HCT116 (cell line): ENCODE data around the gene ETS1. TPM values are rescaled to one million over a fixed set of nuclear protein-coding genes. Genes with fewer than 3 reads are reported as not detected.

Source experiments
- ATAC-seq: fragments of 200-7000 bp; cut with Tn5 transposase; 2 replicates; pipeline ENCODE4 v1.9.1; 2020; ENCODE audit warnings: mild to moderate bottlenecking, moderate library complexity
- BruUV-seq: library from RNA; stranded (reverse); fragments of 400-500 nt; replicated peaks from 2 replicates; lab custom pipeline; 2021; lab: Mats Ljungman, UMichigan
- CTCF ChIA-PET: fragments of 300-600 bp; sonication (Branson Sonifier 250); formaldehyde crosslinking; loops from one replicate; lab custom pipeline; 2021; ENCODE audit warnings: antibody characterized with exemption; lab: Charles Lee
- POLR2A ChIA-PET: fragments of 300-600, 350-600 bp; sonication (Branson Sonifier 250); formaldehyde crosslinking; loops from one replicate; lab custom pipeline; 2021; ENCODE audit warnings: antibody characterized with exemption; lab: Charles Lee
- RAD21 ChIA-PET, 2 experiments: fragments of 300-600 bp; sonication (Branson Sonifier 250); formaldehyde crosslinking; loops; one replicate each; lab custom pipeline; 2023; ENCODE audit warnings: low total read pairs in 2 of 2; ENCODE audit not compliant: uncharacterized antibody in 2 of 2, unreplicated experiment in 2 of 2, low non-redundant PET in 1 of 2; lab: Charles Lee
- DNase-seq: peaks from one replicate; pipeline ENCODE4 v3.0.0-alpha.2; 2010; ENCODE audit warnings: low read depth, low spot score
- H2AFZ ChIP-seq: fragments of 200-600 bp; shearing (Covaris generic), sonication (generic); 2 replicates; pipeline ENCODE4 v1.6.1; 2017; ENCODE audit warnings: low read depth, mixed run types, mixed read lengths, antibody characterized with exemption, low read length; ENCODE audit not compliant: poor library complexity, severe bottlenecking
- H3K27ac ChIP-seq: 2 replicates; pipeline ENCODE4 v1.5.1; 2012; ENCODE audit warnings: low read depth, low read length
- H3K27me3 ChIP-seq: fragments of 200-600 bp; sonication (generic); 2 replicates; pipeline ENCODE4 v1.6.1; 2016; ENCODE audit warnings: mixed run types, low read length, mixed read lengths; ENCODE audit not compliant: insufficient read depth
- H3K36me3 ChIP-seq, 2 experiments: fragments of 200-500 bp in 1 of 2; fragments of 200-600 bp in 1 of 2; sonication (Bioruptor generic) in 1 of 2; sonication (generic) in 1 of 2; 2 replicates each; pipeline versions ENCODE4 v1.5.1 to v1.6.1; 2014 to 2016; ENCODE audit warnings: low read length in 2 of 2, inconsistent platforms in 1 of 2, mixed read lengths in 1 of 2, mixed run types in 1 of 2; ENCODE audit not compliant: insufficient read depth in 2 of 2, control insufficient read depth in 1 of 2
- H3K4me1 ChIP-seq, 2 experiments: fragments of 200-600 bp in 1 of 2; sonication (generic) in 1 of 2; 2 replicates each; pipeline versions ENCODE4 v1.5.1 to v1.6.1; 2012 to 2017; ENCODE audit warnings: low read length in 2 of 2, inconsistent platforms in 1 of 2, mild to moderate bottlenecking in 1 of 2, mixed read lengths in 1 of 2, mixed run types in 1 of 2, moderate library complexity in 1 of 2; ENCODE audit not compliant: insufficient read depth in 2 of 2, control insufficient read depth in 1 of 2
- H3K4me2 ChIP-seq: fragments of 200-600 bp; sonication (generic); 2 replicates; pipeline ENCODE4 v1.6.1; 2017; ENCODE audit warnings: mixed run types, low read length, mixed read lengths
- H3K4me3 ChIP-seq, 2 experiments: fragments of 200-600 bp in 1 of 2; sonication (generic) in 1 of 2; replicated peaks in 1 of 2; 2 replicates each; pipeline ENCODE4 v1.5.1; 2011 to 2016; ENCODE audit warnings: low read length in 2 of 2, control low read depth in 1 of 2, low read depth in 1 of 2, mild to moderate bottlenecking in 1 of 2, mixed read lengths in 1 of 2, mixed run types in 1 of 2
- H3K79me2 ChIP-seq: fragments of 200-600 bp; sonication (generic); 2 replicates; pipeline ENCODE4 v1.6.1; 2017; ENCODE audit warnings: mild to moderate bottlenecking, mixed run types, low read length, moderate library complexity, mixed read lengths; ENCODE audit not compliant: insufficient read depth
- H3K9ac ChIP-seq: fragments of 200-600 bp; sonication (generic); 2 replicates; pipeline ENCODE4 v1.6.1; 2016; ENCODE audit warnings: low read length, mixed read lengths
- H3K9me2 ChIP-seq: fragments of 200-600 bp; sonication (generic), shearing (Covaris generic); 2 replicates; pipeline ENCODE4 v1.6.1; 2017; ENCODE audit warnings: mixed run types, mild to moderate bottlenecking, moderate library complexity; ENCODE audit not compliant: insufficient read depth
- H3K9me3 ChIP-seq, 2 experiments: fragments of 200-500 bp in 1 of 2; fragments of 200-600 bp in 1 of 2; sonication (Bioruptor generic) in 1 of 2; sonication (generic) in 1 of 2; 2 replicates each; pipeline ENCODE4 v1.6.1; 2014 to 2017; ENCODE audit warnings: low read length in 2 of 2, mixed read lengths in 2 of 2, inconsistent platforms in 1 of 2, low read depth in 1 of 2, mild to moderate bottlenecking in 1 of 2, mixed run types in 1 of 2, moderate library complexity in 1 of 2; ENCODE audit not compliant: control insufficient read depth in 1 of 2, insufficient read depth in 1 of 2
- H4K20me1 ChIP-seq: fragments of 200-600 bp; sonication (generic), shearing (Covaris generic); 2 replicates; pipeline ENCODE4 v1.6.1; 2017; ENCODE audit warnings: mixed run types, mild to moderate bottlenecking, moderate library complexity; ENCODE audit not compliant: insufficient read depth
- CBX3 ChIP-seq: IDR thresholded peaks from 2 replicates; pipeline ENCODE4 v1.6.1; 2012; ENCODE audit warnings: low read depth
- CEBPB ChIP-seq: IDR thresholded peaks from 2 replicates; pipeline ENCODE4 v1.6.1; 2012; ENCODE audit warnings: low read depth
- EGR1 ChIP-seq: IDR thresholded peaks from 2 replicates; pipeline ENCODE4 v1.6.1; 2012; ENCODE audit warnings: low read depth
- ELF1 ChIP-seq: IDR thresholded peaks from 2 replicates; pipeline ENCODE4 v1.6.1; 2012; ENCODE audit warnings: low read depth, borderline replicate concordance
- EZH2 ChIP-seq: fragments of 200-600 bp; sonication (generic); IDR thresholded peaks from 2 replicates; pipeline ENCODE4 v1.6.1; 2017; ENCODE audit warnings: antibody characterized with exemption, mixed run types
- FOSL1 ChIP-seq: IDR thresholded peaks from 2 replicates; pipeline ENCODE4 v1.6.1; 2012; ENCODE audit warnings: low read depth
- JUND ChIP-seq: IDR thresholded peaks from 2 replicates; pipeline ENCODE4 v1.6.1; 2012
- POLR2A ChIP-seq: IDR thresholded peaks from 2 replicates; pipeline ENCODE4 v1.7.0; 2011; ENCODE audit warnings: borderline replicate concordance; ENCODE audit not compliant: insufficient read depth, insufficient read length; ENCODE audit errors: extremely low read depth
- POLR2AphosphoS5 ChIP-seq: IDR thresholded peaks from 2 replicates; pipeline ENCODE4 v1.6.1; 2011; ENCODE audit warnings: mild to moderate bottlenecking, low read depth, low read length, moderate library complexity
- SIN3A ChIP-seq: IDR thresholded peaks from 2 replicates; pipeline ENCODE4 v1.6.1; 2012; ENCODE audit warnings: low read depth
- SP1 ChIP-seq: IDR thresholded peaks from 2 replicates; pipeline ENCODE4 v1.6.1; 2012; ENCODE audit warnings: low read depth
- SRF ChIP-seq: IDR thresholded peaks from 2 replicates; pipeline ENCODE4 v1.6.1; 2012; ENCODE audit warnings: low read depth
- TCF7L2 ChIP-seq: IDR thresholded peaks from 2 replicates; pipeline ENCODE4 v1.7.0; 2011; ENCODE audit warnings: borderline replicate concordance, inconsistent platforms; ENCODE audit not compliant: insufficient read depth, insufficient read length; ENCODE audit errors: extremely low read depth
- ZFX ChIP-seq: fragments of 450-650 bp; IDR thresholded peaks from 2 replicates; pipeline ENCODE4 v1.6.1; 2017
- intact Hi-C: fragments of 100-400 bp; cut with micrococcal nuclease; formaldehyde crosslinking; loops from 2 replicates; pipeline ENCODE4 v1.10.0; 2022
- total RNA-seq: library from RNA; stranded (reverse); gene quantifications from one replicate; pipeline ENCODE4 v1.2.1, GENCODE V29; 2021; ENCODE audit not compliant: unreplicated experiment
- TF ChIP-seq, protein P1 (sequence below): IDR thresholded peaks from 2 replicates; pipeline ENCODE4 v1.6.1; 2012; ENCODE audit warnings: low read depth
- TF ChIP-seq, protein P2 (sequence below), 3 experiments: fragments of 200-600 bp in 1 of 3; sonication (generic) in 1 of 3; IDR thresholded peaks in 2 of 3; conservative IDR thresholded peaks in 1 of 3; 2 replicates each; pipeline ENCODE4 v1.5.1; 2012 to 2017; ENCODE audit warnings: low read depth in 2 of 3, low read length in 2 of 3, antibody characterized with exemption in 1 of 3, borderline replicate concordance in 1 of 3, control low read depth in 1 of 3, mild to moderate bottlenecking in 1 of 3, mixed read lengths in 1 of 3, mixed run types in 1 of 3, moderate library complexity in 1 of 3; ENCODE audit not compliant: insufficient read depth in 1 of 3
- TF ChIP-seq, protein P3 (sequence below): IDR thresholded peaks from 2 replicates; pipeline ENCODE4 v1.6.1; 2012

The ETS1 gene
- total RNA-seq, 1 experiment from 2014 or later: 9.2 TPM

DNA sequence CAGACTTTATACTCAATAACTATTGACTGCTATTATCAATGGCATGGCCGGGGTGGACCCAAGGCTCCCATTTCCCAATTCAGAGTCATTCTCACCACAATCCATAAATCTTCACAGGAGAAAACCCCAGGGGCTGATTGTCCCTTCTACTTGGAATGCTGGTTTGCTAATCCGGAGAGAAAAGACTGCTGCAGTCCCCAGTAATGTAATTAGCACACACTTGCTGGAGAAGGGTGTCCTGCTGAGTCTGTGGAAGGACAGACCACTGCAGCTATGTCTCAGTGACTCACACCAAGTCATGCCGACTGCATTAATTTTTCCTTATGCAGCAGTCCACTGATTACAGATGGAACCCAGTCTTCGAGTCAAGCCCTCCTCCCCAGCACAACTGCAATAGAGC lies 5.9 kb upstream of the ETS1 start (continued):
- TF ChIP-seq, protein P1, sequence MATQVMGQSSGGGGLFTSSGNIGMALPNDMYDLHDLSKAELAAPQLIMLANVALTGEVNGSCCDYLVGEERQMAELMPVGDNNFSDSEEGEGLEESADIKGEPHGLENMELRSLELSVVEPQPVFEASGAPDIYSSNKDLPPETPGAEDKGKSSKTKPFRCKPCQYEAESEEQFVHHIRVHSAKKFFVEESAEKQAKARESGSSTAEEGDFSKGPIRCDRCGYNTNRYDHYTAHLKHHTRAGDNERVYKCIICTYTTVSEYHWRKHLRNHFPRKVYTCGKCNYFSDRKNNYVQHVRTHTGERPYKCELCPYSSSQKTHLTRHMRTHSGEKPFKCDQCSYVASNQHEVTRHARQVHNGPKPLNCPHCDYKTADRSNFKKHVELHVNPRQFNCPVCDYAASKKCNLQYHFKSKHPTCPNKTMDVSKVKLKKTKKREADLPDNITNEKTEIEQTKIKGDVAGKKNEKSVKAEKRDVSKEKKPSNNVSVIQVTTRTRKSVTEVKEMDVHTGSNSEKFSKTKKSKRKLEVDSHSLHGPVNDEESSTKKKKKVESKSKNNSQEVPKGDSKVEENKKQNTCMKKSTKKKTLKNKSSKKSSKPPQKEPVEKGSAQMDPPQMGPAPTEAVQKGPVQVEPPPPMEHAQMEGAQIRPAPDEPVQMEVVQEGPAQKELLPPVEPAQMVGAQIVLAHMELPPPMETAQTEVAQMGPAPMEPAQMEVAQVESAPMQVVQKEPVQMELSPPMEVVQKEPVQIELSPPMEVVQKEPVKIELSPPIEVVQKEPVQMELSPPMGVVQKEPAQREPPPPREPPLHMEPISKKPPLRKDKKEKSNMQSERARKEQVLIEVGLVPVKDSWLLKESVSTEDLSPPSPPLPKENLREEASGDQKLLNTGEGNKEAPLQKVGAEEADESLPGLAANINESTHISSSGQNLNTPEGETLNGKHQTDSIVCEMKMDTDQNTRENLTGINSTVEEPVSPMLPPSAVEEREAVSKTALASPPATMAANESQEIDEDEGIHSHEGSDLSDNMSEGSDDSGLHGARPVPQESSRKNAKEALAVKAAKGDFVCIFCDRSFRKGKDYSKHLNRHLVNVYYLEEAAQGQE: no peak
- TF ChIP-seq FOSL1: no peak
- no peak for TF ChIP-seq POLR2AphosphoS5
- TF ChIP-seq SIN3A: no peak
- no peak for TF ChIP-seq SRF
- no peak for TF ChIP-seq POLR2A
- TF ChIP-seq, protein P2, sequence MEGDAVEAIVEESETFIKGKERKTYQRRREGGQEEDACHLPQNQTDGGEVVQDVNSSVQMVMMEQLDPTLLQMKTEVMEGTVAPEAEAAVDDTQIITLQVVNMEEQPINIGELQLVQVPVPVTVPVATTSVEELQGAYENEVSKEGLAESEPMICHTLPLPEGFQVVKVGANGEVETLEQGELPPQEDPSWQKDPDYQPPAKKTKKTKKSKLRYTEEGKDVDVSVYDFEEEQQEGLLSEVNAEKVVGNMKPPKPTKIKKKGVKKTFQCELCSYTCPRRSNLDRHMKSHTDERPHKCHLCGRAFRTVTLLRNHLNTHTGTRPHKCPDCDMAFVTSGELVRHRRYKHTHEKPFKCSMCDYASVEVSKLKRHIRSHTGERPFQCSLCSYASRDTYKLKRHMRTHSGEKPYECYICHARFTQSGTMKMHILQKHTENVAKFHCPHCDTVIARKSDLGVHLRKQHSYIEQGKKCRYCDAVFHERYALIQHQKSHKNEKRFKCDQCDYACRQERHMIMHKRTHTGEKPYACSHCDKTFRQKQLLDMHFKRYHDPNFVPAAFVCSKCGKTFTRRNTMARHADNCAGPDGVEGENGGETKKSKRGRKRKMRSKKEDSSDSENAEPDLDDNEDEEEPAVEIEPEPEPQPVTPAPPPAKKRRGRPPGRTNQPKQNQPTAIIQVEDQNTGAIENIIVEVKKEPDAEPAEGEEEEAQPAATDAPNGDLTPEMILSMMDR (IDR thresholded peaks at IDR 0.05 in 2 of 3, conservative IDR thresholded peaks at IDR 0.05 in 1 of 3; ENCODE audit: borderline replicate concordance in 1 of 3, insufficient read depth in 1 of 3, low read depth in 2 of 3, low read length in 2 of 3): no peak
- TF ChIP-seq JUND: no peak
- TF ChIP-seq ELF1: no peak
- no peak for TF ChIP-seq EZH2
- TF ChIP-seq ZFX: no peak
- TF ChIP-seq, all 23 proteins: peak for 0

DNA sequence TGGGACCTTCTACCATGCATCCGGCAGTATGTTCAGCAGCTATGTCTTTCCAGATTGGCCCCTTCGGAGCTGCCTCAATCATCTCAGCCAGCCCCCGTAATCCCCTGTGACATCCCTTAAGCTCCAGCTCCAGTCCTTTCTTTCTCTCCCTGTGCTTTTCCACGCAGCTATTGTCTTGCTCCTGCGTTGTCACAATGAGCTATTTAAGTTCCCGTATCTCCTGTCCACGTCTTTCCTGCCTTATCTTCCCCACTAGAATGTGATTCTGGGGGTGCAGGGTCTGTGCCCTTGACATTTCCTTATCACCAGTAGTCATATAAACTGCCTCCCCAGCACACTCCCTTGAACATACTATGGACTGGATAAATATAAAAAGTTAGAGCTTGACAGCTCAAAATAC lies 5.1 kb upstream of the ETS1 start:
- ChIA-PET POLR2A (no interaction called here), RAD21 (no interaction called here), CTCF (no interaction called here)
- Histone ChIP-seq H3K4me3 (no peak overlapping the region), H3K79me2 (no peaks in the 10 kb centered on the region), H3K9me2 (no peaks in the 10 kb centered on the region), H3K27ac (no peak overlapping the region), H3K4me1 (no peaks in the 10 kb centered on the region), H2AFZ (no peak overlapping the region), H3K27me3 (peaks cover 96% of the 10 kb centered on the region), H3K36me3 (no peaks in the 10 kb centered on the region), H3K9ac (no peak overlapping the region), H4K20me1 (no peaks in the 10 kb centered on the region), H3K4me2 (no peak overlapping the region), H3K9me3 (no peaks in the 10 kb centered on the region)
- DNase-seq (no peak), ATAC-seq (no peak)
- BruUV-seq: no TSS peak
- intact Hi-C loops: no loop called here
- TF ChIP-seq, protein P1: no peak
- no peak for TF ChIP-seq FOSL1
- no peak for TF ChIP-seq CEBPB
- no peak for TF ChIP-seq ZFX
- TF ChIP-seq, protein P3, sequence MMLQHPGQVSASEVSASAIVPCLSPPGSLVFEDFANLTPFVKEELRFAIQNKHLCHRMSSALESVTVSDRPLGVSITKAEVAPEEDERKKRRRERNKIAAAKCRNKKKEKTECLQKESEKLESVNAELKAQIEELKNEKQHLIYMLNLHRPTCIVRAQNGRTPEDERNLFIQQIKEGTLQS: no peak
- TF ChIP-seq SP1: no peak
- TF ChIP-seq CBX3: no peak
- no peak for TF ChIP-seq JUND
- no peak for TF ChIP-seq EGR1
- TF ChIP-seq TCF7L2: no peak
